Mucosa of rectum (tissue), 2 donors: Measurements from ENCODE around the gene NSMCE4A.
"Not testable (repeated sequence)": the region's sequence is repeated elsewhere in the genome, so short reads cannot be mapped to it uniquely, and the experiment has no call there.

ENCODE experiments used
- H3K27ac ChIP-seq, 2 donors: one replicate each; pipeline ENCODE4 v1.7.0; 2013; ENCODE audit warnings: inconsistent platforms in 2 of 2, low read depth in 2 of 2, low read length in 2 of 2
- H3K27me3 ChIP-seq, 2 donors: one replicate each; pipeline ENCODE4 v1.7.0; 2013; ENCODE audit warnings: low read length in 2 of 2; ENCODE audit not compliant: control insufficient read depth in 2 of 2, insufficient read depth in 2 of 2
- H3K36me3 ChIP-seq, 2 donors: one replicate each; pipeline ENCODE4 v1.7.0; 2013; ENCODE audit warnings: low read length in 2 of 2; ENCODE audit not compliant: control insufficient read depth in 2 of 2, insufficient read depth in 2 of 2
- H3K4me1 ChIP-seq, 2 donors: one replicate each; pipeline ENCODE4 v1.7.0; 2013; ENCODE audit warnings: low read length in 2 of 2, mild to moderate bottlenecking in 1 of 2; ENCODE audit not compliant: control insufficient read depth in 2 of 2, insufficient read depth in 2 of 2
- H3K4me3 ChIP-seq, 2 donors: one replicate each; pipeline ENCODE4 v1.7.0; 2013; ENCODE audit warnings: low read length in 2 of 2
- H3K9ac ChIP-seq, 2 donors: one replicate each; pipeline ENCODE4 v1.7.0; 2013; ENCODE audit warnings: low read length in 2 of 2, low read depth in 1 of 2, mild to moderate bottlenecking in 1 of 2
- H3K9me3 ChIP-seq, 2 donors: one replicate each; pipeline ENCODE4 v1.7.0; 2013; ENCODE audit warnings: low read length in 2 of 2; ENCODE audit not compliant: control insufficient read depth in 2 of 2
- donor health status: healthy.
- donor health status: Normal muscosa, but diverticular disease.

NSMCE4A gene

DNA sequence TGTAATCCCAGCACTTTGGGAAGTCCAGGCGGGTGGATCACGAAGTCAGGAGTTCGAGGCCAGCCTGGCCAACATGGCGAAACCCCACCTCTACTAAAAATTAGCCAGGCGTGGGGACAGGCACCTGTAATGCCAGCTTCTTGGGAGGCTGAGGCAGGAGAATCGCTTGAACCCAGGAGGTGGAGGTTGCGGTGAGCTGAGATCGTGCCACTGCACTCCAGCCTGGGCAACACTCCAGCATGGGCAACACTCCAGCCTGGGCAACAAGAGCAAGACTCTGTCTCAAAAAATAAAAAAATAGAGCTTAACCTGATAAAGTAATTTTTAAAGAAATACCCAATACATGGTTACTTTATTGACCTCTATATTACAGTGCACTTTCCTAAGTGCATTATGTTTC lies 5.9 kb downstream of the NSMCE4A start:
- not testable (repeated sequence) for H3K9ac ChIP-seq, H3K27me3 ChIP-seq, H3K4me3 ChIP-seq, H3K9me3 ChIP-seq, H3K27ac ChIP-seq
- peaks cover 6 to 10% of the 10 kb centered on the region in 2 donors for H3K4me1 ChIP-seq
- H3K36me3 ChIP-seq = peaks cover 43 to 51% of the 10 kb centered on the region in 2 donors

GRCh38 chr10:121965996-121966395 lies 9.0 kb downstream of the NSMCE4A start:
- no peak overlapping the region for H3K9ac ChIP-seq
- no peak overlapping the region for H3K27ac ChIP-seq
- no peaks in the 10 kb centered on the region for H3K4me1 ChIP-seq
- H3K9me3 ChIP-seq = no peaks in the 10 kb centered on the region
- no peaks in the 10 kb centered on the region for H3K27me3 ChIP-seq
- H3K4me3 ChIP-seq = no peak overlapping the region
- H3K36me3 ChIP-seq = peaks cover 46 to 49% of the 10 kb centered on the region in 2 donors

- Histone ChIP-seq H3K4me1 (no peaks in the 10 kb centered on the region), H3K36me3 (peaks cover 31 to 32% of the 10 kb centered on the region in 2 donors), H3K27ac (no peak overlapping the region), H3K9ac (no peak overlapping the region), H3K4me3 (no peak overlapping the region), H3K9me3 (no peaks in the 10 kb centered on the region), H3K27me3 (no peaks in the 10 kb centered on the region)
Measured at GRCh38 chr10:121961456-121961855, 13.6 kb downstream of the NSMCE4A start.

DNA sequence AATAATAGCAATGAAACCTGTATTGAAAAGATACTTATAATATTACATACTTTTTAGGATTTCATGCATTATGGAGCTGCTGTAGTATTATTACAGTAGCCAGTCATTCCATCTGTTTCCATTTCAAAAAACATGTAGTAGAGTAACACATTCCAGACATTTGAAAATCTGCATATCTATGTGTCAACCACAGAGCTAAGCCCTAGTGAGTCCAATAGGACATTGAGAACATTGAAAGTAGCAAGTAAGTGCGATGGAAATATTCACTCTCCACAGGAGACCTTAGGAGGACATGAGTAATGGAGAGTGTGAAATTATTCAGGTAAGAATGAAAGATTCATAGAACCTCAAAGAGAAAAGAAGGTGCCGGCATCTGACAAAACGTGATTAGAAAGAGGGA lies 15.3 kb downstream of the NSMCE4A start:
- no peaks in the 10 kb centered on the region for H3K9me3 ChIP-seq
- no peaks in the 10 kb centered on the region for H3K4me1 ChIP-seq
- H3K9ac ChIP-seq = no peak overlapping the region
- no peaks in the 10 kb centered on the region for H3K27me3 ChIP-seq
- H3K36me3 ChIP-seq = peaks cover 24 to 31% of the 10 kb centered on the region in 2 donors
- no peak overlapping the region for H3K27ac ChIP-seq
- no peak overlapping the region for H3K4me3 ChIP-seq

GRCh38 chr10:121956111-121957061 lies 18.6 kb downstream of the NSMCE4A start:
- H3K9me3 ChIP-seq = no peaks in the 10 kb centered on the region
- H3K27me3 ChIP-seq = no peaks in the 10 kb centered on the region
- peaks cover 23 to 26% of the 10 kb centered on the region in 2 donors for H3K36me3 ChIP-seq
- H3K4me1 ChIP-seq = no peaks in the 10 kb centered on the region
- no peak overlapping the region for H3K27ac ChIP-seq
- no peak overlapping the region for H3K9ac ChIP-seq
- no peak overlapping the region for H3K4me3 ChIP-seq

DNA sequence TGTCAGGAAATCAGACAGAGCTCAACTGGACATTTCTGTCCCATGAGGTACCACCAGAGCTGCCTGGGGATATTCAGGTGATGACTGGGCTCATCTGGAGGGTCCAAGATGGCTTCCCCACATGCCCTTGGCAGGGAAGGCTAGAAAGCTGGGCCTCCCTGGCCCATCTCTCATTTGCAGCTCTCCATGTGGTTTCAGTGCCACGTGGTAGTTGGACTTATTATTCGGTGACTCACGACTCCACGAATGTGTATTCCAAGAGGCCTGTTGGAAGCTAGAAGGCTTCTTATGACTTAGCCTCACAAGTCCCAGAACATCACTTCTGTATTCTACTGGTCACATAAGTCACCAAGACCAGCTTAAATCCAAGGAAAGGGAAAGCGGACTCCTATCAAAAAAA lies 22.8 kb downstream of the NSMCE4A start:
- H3K9me3 ChIP-seq = no peaks in the 10 kb centered on the region

GRCh38 chr10:121949451-121949850 lies 25.6 kb downstream of the NSMCE4A start:
- no peaks in the 10 kb centered on the region for H3K27me3 ChIP-seq
- H3K9ac ChIP-seq = no peak overlapping the region
- no peaks in the 10 kb centered on the region for H3K36me3 ChIP-seq
- no peaks in the 10 kb centered on the region for H3K9me3 ChIP-seq
- no peak overlapping the region for H3K27ac ChIP-seq
- no peak overlapping the region for H3K4me3 ChIP-seq
- no peaks in the 10 kb centered on the region for H3K4me1 ChIP-seq

More for the DNA sequence above, 22.8 kb downstream of the NSMCE4A start:
- H3K27me3 ChIP-seq = no peaks in the 10 kb centered on the region
- H3K4me1 ChIP-seq = no peaks in the 10 kb centered on the region
- peaks cover 12 to 15% of the 10 kb centered on the region in 2 donors for H3K36me3 ChIP-seq
- no peak overlapping the region for H3K4me3 ChIP-seq
- H3K9ac ChIP-seq = no peak overlapping the region
- H3K27ac ChIP-seq = no peak overlapping the region

DNA sequence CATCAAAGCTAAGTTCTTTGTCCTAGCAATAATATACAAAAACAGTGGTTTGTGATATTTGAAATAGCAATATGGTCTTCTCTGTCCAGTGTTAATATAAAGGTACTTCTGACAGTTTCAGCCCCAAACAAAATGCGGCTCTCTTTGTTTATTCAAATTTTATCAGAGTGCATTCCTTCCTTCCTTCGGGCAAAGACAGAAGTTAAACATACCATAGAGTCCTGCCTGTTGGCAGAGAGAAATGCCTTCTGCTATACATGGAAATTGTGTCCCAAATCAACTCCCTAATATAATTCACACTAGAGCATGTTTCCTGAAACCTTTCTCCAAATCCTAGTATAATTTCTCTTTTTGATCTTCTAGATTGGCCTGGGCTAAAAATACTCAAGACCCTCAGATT lies 26.0 kb downstream of the NSMCE4A start:
- H3K4me1 ChIP-seq = no peaks in the 10 kb centered on the region
- no peaks in the 10 kb centered on the region for H3K9me3 ChIP-seq
- no peak overlapping the region for H3K9ac ChIP-seq
- no peaks in the 10 kb centered on the region for H3K36me3 ChIP-seq
- no peak overlapping the region for H3K4me3 ChIP-seq
- no peaks in the 10 kb centered on the region for H3K27me3 ChIP-seq
- H3K27ac ChIP-seq = no peak overlapping the region

DNA sequence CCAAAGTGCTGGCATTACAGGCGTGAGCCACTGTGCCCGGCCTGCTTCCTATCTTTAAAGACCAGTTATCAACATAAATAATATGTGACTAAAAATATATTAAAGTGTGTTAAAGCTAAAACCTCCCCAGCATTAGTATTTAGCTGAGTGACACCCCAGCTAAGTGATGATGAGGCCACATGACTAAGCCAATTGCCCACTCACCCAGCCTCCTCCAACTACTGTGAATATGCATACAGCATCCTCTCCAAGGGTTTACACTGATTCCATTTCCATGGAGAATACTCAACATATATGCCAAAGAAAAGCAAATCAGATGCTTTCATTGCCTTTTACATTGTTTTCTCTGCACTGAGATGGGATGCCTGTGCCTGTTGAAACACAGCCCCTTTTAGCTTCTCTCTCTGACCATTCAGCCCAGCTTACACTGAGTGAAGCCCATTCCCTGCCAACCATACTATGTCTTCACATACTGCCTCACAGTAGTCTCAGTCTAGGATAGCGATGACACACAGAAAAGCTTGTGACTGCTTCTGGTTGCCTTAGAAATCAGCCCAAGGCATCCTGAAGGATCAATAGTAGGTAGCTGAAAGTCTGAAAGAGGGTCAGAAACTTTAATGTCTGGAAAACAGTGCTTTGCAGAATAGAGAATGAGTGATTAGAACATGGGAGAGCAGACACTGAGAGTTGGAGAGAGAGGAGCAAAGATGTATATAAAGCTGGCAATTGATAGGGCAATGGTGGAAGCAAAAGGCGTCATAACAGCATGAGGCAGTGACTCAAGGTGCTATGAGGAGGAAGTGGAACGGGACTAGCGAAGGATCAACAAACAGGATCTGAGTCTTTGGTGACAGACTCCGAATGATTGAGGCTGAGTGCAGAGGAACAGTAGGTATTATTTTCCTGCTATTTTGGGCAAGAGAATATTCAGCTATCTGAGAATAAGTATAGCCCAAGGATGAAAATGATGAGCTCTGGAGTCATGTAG lies 27.4 kb downstream of the NSMCE4A start:
- Histone ChIP-seq H3K4me1 (peaks cover 6 to 7% of the 10 kb centered on the region in 2 donors), H3K36me3 (no peaks in the 10 kb centered on the region), H3K4me3 (no peak overlapping the region), H3K9me3 (no peaks in the 10 kb centered on the region), H3K27me3 (no peaks in the 10 kb centered on the region), H3K9ac (no peak overlapping the region), H3K27ac (no peak overlapping the region)
